CD4-positive, alpha-beta T cell treated with Interleukin-6 for 4 hours (primary cell): ENCODE data around the gene ATP2A1.
A peak's percentile ranks its signal among the peaks of the same experiment; 100 is the strongest.
"Not testable (repeated sequence)": the region's sequence is repeated elsewhere in the genome, so short reads cannot be mapped to it uniquely, and the experiment has no call there.

Experiments used
- DNase-seq: peaks from one replicate; pipeline ENCODE4 v3.0.0-alpha.2; 2020; ENCODE audit warnings: mixed read lengths

The ATP2A1 gene

GRCh38 chr16:28939825-28940224 is 61.5 kb downstream of the ATP2A1 start:
- not testable (repeated sequence) for DNase-seq

GRCh38 chr16:28943281-28943680 is 65.0 kb downstream of the ATP2A1 start:
- no peak for DNase-seq

GRCh38 chr16:28946681-28947080 is 68.4 kb downstream of the ATP2A1 start:
- DNase-seq: no peak

- peak; percentile 99 for DNase-seq
Observed at GRCh38 chr16:28950648-28951409, 72.5 kb downstream of the ATP2A1 start, which contains the start of gene NFATC2IP. Gene NFATC2IP, plus strand, starts transcription at chr16:28950937. Its CDS starts 75 bp downstream, at chr16:28951012.

- DNase-seq: no peak
Observed at GRCh38 chr16:28951410-28951943, 73.2 kb downstream of the ATP2A1 start.
